ENCODE data around the gene IQUB.

DNA sequence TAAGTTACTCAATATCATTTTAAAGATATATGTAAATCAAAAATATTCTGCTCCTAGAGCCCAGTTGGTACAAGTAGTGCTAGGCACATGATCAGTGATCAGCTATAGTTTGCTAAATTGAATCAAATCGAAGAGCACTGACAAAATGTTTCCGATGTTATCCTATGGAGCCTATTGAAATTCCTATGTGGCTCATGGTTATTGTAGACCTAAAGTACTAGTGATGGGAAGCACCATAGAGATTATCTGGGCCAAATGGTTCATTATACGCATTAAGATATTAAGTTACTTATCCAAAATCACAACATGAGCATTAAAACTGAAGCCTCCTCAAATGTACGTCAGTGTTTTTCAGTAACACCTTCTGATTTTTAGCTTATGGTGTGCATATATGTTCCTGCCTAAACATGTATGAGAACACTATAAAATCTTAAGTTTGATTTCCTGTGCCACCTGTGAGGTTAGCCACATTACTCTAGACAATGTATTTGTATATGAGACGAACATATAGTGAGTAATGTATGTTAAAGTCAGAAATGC, 103.2 kb downstream of the IQUB start:
- TF ChIP-seq CTCF (IDR thresholded peaks at IDR 0.05; ENCODE audit: poor library complexity, severe bottlenecking) (no peak), EP300 (conservative IDR thresholded peaks at IDR 0.05; ENCODE audit: poor library complexity, severe bottlenecking) (no peak), RAD21 (conservative IDR thresholded peaks at IDR 0.05) (no peak), TAF1 (IDR thresholded peaks at IDR 0.05; ENCODE audit: low read depth) (no peak)
